ENCODE data around the gene GYPC. TPM values are rescaled to one million over a fixed set of nuclear protein-coding genes. Genes with fewer than 3 reads are reported as not detected.

The GYPC gene
- total RNA-seq, 1 donor from 2014 or later, result 120 TPM

DNA sequence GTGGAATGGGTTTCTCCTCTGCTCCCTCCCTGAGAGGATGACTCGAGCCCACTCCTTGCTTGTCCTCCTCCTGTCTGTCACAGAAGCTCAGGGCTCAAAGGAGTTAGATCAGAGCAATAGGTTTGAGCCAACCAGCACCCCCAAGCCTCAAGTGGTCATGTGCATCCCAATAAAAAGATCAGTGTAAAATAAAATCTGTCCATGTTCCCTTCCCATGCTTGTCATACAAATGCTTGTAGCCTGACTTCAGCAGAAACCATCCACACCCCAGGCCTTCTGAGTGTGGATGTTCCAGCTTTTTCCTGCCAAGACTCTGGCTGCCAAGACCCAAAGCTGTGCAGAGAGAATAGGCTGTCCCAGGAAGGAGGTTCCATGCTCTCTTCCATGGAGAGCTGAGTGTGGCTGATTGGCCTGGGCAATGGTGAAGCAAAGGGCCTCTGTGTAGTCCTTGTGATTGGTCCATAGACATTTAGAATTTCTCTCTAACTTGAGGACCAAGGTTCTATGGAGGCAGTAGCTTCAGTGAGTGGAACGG, 67.4 kb downstream of the GYPC start:
- intact Hi-C loops (cut with micrococcal nuclease), result no loop called here

DNA sequence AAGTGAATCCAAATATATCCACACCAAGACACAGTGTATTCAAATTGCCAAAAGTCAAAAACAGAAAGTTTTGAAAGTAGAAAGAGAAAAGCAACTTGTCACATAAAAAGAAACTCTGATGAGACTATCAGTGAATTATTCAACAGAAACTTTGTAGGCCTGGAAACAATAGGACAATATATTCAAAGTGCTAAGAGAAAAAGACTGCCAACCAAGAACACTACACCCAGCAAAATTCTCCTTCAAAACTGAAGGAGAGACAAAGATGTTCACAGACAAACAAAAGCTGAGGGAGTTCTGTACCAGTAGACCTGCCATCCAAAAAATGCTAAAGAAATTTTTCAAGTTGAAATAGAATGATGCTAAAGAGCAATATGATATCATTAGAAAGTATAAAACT, 69.6 kb downstream of the GYPC start:
- intact Hi-C loops (cut with micrococcal nuclease), result no loop called here

DNA sequence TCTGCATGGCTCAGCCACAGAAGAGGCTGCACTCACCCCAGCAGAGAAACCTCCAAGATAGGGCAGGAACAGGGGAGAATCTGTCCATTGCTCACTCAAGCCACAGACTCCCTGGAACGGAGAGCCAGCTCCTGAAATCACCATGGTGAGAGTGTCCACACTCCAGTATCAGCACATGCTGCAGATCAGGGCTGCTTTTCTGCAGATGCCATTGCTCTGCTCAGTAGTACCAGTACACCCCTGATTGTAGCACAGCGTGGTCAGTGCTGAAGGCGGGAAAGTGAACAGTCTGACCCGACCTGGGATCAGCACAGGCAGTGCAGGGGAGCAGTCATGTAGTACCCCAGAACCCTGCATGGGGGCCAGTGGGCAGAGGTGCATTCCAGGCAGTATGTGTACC, 73.9 kb downstream of the GYPC start:
- intact Hi-C loops (cut with micrococcal nuclease), result no loop called here

DNA sequence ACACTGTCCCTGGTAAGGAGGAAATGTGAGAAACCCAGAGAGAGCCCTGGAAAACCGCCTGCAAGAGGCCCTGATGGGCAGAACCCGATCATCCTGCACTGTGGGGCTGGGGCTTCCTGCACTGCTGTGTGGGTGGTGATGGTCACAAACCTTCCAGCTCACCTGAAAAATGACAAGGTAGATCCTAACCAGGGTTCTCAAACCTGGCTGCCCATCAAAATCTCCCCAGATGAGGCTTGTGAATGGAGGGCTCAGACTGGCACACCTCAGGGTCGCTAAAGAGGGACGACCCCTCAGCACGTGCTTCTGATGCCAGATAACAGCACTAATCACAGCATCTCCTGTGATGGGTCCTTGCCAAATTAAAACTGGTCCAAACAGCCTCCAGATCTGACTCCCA, 74.7 kb downstream of the GYPC start:
- intact Hi-C loops (cut with micrococcal nuclease), result no loop called here

DNA sequence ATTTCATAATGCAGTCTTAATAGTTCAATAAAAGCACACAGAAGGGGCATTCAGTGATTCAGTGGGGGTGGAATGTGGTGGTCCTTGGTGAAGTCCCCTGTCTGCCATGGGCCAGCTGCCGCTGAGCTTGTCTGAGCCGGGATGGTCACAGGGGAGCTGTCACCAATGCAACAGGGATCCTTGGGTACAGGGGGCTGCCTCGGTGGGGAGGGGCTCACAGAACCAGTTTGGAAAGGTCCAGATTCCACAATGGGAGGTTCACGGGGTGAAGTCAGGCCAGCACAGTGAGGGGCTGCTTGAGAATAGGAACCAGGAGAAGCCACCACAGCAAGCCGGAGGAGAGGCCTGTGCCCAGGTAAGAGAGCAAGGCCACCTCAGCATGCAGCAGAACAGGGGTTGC, 75.4 kb downstream of the GYPC start:
- intact Hi-C loops (cut with micrococcal nuclease), result no loop called here

DNA sequence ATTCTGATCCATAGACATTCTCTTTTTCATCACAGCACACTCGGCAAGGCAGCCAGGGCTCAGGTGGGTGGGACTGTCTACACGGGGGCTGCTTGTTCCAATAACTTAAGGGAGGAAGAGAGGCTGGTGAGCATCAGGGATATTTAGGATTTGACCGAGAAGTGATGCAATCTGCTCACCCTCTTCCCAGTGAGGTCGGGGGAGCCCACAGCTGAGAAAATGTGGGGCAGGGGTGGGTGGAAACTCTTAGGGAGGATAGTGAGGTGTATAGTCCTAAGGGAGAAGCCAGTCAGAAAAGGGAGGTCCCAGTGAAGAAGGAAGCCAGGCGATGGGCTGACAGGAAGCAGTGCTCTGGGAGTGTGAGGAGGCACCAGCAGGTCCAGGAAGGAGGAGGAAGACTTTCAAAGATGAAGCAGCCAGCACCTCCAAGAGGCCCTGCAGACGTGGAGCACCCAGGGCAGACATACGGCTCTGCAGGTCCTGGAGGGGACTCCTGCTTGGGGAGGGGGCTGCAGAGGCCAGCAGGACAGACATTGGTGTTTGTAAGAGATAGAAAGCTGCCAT, 76.8 kb downstream of the GYPC start:
- intact Hi-C loops (cut with micrococcal nuclease), result no loop called here

DNA sequence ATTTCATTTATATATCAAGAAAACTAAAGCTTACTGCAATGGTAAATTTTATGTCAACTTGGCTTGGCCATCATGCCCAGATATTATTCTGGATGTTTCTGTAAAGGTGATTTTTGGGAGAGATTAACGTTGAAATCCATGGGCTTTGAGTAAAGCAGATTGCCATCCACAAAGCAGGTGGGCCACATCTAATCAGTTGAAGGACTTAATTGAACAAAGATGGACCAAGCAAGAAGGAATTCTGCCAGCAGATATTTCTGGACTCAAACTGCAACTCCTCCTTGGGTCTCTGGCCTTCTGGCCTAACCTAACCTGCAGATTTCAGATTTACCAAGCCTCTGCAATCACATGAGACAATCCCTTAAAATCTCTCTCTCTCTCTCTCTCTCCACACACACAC, 77.8 kb downstream of the GYPC start:
- intact Hi-C loops (cut with micrococcal nuclease), result no loop called here

DNA sequence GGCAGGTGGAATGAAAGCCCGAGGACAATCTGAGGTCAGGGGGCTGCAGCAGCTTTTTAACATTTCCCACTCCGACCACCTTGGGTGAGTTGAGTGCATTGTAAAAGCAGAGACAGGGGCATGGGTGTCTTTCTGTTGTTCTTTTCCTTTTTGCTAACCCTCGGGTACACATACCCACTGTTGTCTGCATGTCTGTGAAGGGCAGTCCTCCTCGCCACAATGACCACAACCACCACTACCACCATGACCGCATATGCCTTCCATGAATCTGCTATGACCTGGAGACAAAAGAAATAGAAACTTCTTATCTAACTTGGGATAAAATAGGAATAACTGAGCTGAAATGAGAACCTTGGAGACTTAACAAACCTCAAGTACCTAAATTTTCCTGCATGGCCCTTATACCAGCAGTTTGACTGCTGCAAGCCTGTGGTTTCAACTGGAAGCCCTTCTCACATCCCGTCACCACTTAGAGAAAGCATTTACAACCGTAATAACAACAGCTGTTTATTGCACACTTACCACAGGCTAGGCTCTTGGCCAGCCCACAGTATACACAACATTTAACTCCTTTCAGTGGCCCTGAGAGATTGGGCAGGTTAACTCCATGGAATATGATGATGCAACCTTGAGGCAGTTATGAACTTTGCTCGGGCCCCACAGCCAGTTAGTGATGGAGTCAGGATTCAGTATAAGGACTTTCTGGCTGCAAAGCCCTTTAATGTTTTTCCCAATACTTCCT, 80.3 kb downstream of the GYPC start:
- intact Hi-C loops (cut with micrococcal nuclease), result no loop called here

DNA sequence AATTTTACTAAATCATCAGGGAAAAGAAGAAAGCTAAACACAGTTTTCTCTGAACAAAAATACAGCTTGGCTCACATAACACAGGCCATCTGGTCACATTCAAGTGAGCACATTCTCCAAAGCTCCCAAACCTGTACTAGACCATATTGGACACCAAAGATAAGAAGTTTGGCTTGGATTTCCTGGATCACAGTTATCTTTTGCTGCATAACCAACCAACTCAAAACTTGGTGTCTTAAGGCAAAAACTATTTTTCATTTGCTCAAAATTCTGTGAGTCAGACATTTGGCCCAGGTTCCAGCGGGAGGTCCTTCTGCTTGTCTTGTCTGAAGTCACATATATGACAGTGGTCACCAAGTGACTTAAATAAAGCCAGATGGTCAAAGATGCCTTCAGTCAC, 83.2 kb downstream of the GYPC start:
- intact Hi-C loops (cut with micrococcal nuclease), result no loop called here

DNA sequence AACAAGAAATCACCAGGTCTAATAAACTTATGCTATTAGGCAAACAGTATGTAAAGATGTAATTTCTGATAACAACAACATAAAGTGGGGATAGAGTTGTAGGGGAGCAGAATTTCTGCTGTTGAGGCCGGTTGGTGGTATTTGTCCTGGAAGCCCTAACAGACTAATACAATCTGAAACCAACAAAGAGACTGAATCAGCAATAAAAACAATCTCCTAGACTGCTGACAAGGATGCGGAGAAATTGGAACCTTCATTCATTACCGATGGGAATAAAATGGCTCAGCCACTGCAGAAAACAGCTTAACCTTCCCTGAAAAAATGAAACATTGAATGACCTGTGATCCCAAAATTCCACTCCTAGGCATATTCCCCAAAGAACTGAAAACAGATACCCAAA, 88.7 kb downstream of the GYPC start:
- intact Hi-C loops (cut with micrococcal nuclease), result no loop called here

Other genes starting within 250 kb of the GYPC start
- gene TEX51, start 242.7 kb downstream of the GYPC start, total RNA-seq, result not detected in 2 replicates

All from T-helper 1 cell treated with Interleukin-12 subunit alpha and Interleukin-12 subunit beta and Interleukin-4 antibody, amounts not matched to agents 30 ng/mL and 1 ng/mL, for 36 hours (primary cell).